NOMO-1 treated with DMSO at 0.1 percent for 48 hours (cell line): Measurements from ENCODE around the gene CNN2.
A peak's percentile ranks its signal among the peaks of the same experiment; 100 is the strongest.

ENCODE experiments used
- DNase-seq: peaks from one replicate; lab custom pipeline; 2025; ENCODE audit not compliant: unreplicated experiment; lab: John Stamatoyannopoulos, UW

The CNN2 gene

DNA sequence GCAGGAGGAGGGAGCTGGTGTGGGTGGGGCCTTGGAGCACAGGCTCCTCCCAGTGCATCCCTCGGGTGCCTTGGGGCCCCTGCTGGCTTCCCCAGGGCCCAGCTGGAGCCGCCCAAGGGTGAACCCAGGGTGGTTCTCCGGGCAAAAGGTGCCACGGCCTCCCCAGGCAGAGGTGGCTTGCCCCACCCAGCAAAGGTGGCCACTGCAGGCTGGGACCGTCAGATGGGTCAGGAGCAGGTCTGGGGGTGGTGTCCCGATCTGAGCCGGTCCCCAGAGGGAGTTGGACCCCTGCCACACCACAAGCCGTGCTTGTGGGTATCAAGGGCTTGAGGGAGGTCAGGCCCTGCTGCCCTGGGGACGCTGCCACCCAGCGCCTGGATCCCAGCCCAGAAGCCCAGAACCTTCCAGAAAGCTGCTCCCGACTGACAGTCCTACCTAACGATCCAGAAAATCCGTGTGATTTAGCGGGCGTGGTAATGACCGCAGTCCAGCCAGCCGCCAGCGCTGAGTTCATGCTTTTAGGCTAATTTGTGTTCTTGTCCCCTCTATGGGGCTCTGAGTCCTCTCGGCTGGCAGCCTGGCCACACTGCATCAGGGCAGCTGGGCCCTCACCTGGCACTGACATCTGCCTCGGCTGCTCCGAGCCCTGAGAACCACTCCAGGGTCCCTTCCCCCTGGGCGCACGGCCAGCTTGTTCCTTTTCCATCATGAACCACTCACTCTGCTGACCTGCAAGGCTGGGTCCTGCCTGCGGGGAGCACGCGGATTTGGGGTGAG, 31.2 kb upstream of the CNN2 start:
- no peak for DNase-seq

DNA sequence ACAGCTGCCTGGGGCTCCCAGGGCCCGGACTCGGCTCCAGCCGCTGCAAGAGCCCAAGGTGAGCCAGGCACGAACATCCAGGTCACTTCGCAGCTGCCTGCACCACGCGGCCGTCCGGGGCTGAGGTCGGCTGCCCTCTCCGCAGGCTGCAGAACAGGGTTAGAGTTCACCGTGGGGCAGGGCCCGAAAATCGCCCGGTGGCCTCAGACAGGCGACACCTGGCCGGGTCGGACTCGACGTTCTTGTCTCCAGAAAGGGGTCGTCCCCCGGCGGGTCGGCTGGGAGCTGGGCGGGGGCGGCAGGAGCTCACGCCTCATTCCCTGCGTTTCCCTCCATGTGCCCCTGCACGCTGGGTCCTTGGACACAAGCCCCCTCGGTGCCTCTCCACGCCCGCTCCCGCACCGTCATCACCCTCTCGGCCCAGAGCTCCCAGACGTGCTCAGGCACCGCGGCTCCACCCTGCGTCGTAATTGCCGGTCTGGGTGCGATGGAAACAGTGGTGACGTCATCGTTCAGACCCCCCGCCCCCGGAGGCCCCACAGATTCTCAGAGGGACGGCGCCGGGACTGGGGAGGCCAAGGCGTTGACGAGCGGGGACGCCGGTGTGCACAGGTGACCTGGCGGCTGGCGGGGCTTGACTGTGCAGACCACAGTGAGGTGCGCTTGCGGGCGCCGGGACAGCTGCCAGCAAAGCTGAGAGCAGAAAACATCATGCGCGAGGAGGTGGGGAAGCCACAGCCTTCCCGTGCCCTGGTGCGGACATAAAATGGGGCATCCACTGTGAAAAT, 30.2 kb upstream of the CNN2 start:
- no peak for DNase-seq

DNA sequence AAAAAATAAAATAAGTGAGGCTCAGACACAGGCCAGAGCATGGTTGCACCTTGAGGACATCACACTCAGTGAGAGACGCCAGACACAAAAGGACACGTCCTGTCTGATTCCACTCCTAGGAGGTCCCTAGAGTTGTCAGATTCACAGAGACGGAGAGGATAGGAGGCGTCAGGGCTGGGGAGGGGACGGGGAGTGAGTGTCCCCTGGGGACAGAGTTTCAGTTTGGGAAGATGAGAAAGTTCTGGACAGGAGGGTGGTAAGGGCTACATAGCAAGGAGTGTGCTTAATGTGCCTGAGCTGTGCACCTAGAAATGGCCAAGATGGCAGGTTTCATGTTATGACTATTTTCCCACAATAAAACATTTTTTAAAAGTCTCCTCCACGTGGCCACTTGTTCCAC, 28.3 kb upstream of the CNN2 start:
- DNase-seq, result no peak

DNA sequence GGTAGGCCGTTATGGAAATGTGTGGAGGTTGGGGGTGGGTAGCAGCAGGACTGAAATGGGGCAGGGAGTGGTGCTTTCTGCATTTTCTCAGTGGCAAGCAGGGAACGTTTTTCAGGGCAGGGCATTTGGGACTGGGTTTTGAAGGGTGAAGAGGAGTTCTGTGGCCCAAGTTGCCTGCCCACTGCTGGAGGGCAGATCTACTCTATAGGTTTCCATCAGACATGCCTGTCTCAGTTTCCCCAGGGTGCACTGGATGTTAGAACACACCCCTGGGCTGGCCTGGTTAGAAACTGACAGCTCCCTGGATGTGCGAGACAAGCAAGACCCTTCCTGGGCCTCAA, 27.1 kb upstream of the CNN2 start:
- DNase-seq, result no peak

DNA sequence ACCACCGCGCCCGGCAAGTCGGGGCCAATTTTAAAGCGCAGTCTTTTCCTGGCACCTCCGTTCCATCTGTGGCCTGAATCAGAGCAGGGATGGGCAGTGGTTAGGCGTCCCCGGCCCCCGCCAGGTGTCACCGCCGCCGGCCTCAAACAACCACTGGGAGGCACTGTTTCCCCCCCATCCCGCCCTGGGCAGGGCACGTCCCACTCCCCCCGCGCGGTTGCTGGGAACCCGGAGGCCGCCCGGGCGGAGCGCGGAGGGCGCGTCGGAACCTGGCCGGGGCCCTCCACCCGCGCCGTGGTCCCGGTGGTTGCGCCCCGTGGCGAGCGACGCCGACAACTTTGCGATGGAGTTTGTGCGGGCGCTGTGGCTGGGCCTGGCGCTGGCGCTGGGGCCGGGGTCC, 26.3 kb upstream of the CNN2 start, which contains the start of gene GRIN3B:
Gene GRIN3B, plus strand, starts transcription at position 325 of the 400 bp plus-strand sequence. Its CDS starts 19 bp downstream, at position 344.
- peak; percentile 55 for DNase-seq

DNA sequence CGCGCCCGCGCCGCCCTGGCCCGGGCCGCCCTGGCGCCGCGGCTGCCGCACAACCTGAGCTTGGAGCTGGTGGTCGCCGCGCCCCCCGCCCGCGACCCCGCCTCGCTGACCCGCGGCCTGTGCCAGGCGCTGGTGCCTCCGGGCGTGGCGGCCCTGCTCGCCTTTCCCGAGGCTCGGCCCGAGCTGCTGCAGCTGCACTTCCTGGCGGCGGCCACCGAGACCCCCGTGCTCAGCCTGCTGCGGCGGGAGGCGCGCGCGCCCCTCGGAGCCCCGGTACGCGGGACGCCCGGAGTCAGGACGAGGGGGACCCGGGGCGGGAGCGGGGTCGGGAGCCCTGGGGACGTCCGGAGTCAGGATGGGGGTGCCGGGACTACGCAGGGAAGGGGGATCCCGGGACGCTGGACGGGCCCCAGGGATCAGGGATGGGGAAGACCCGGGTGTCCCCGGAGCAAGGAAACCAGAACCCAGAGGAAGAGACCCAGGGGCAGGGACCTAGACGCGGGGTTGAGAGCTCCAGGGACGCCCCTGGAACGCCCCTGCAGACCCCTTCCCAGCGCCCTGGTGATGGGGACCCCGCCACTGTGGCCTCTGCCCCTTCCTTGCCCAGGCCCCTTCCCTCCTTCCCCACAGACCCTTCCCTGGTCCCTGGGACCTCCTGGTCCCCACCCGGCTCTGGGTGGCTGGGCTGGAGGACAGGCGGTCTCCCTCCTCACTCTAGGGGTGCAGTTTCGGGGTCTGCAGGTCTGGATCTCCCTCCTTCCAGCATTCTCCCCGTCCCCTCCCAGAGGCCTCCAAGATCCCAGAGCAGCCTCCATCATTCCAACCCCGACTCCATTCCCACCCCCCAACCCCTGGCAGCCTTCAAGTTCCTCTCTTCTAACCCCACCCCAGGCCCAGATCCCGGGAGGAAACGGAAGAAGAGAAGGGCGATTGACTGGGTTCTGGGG, 25.5 kb upstream of the CNN2 start:
- no peak for DNase-seq

DNA sequence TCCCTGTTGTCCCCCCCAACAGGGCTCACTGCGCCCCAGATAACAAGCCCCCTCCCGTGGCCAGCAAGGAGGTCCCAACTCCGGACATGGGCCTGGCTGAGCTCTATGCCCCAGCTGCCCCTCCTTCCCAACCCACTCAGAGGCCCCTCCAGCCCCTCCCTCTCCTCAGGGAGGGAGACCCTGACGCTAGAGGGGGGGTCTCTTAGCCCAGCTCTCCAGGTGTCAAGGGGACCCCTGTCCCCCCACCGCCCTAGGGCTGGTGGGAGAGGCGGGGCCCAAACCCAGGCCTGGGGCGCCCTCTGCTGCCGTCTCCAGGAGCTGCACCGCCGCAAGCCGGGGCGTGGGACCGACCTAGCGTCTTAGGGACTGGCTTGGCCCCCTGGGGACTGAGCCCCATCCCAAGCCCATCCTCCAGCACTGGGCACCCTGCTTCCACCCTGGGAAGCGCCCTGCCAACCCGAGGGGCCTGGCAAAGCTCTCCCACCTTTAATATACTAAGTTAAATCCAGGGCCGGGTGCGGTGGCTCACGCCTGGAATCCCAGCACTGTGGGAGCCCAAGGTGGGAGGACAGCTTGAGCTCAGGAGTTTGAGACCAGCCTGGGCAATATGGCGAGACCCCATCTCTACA, 24.8 kb upstream of the CNN2 start:
- peak; percentile 32 for DNase-seq

DNA sequence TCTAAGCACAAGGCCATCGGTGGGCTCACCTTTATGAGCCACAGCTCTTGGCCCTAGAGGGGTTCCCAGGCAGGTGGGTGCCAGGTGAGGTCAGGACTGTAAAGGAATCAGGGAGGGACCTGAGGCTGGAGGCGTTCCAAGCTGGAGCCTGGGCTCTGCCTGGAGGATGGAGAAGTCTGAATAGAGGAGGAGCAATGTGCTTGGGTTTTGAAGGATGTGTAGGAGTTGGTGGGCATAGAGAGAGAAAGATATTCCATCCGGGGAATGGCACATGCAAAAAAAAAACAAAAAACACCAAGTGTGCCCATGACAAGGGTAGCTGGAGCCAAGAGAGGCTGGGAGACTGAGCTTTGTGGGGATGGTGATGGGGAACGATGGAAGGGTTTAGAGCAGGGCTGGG, 23.8 kb upstream of the CNN2 start:
- DNase-seq, result no peak

DNA sequence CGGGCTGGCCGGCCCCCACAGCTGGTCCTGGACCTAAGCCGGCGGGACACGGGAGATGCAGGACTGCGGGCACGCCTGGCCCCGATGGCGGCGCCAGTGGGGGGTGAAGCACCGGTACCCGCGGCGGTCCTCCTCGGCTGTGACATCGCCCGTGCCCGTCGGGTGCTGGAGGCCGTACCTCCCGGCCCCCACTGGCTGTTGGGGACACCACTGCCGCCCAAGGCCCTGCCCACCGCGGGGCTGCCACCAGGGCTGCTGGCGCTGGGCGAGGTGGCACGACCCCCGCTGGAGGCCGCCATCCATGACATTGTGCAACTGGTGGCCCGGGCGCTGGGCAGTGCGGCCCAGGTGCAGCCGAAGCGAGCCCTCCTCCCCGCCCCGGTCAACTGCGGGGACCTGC, 23.1 kb upstream of the CNN2 start:
- no peak for DNase-seq

DNA sequence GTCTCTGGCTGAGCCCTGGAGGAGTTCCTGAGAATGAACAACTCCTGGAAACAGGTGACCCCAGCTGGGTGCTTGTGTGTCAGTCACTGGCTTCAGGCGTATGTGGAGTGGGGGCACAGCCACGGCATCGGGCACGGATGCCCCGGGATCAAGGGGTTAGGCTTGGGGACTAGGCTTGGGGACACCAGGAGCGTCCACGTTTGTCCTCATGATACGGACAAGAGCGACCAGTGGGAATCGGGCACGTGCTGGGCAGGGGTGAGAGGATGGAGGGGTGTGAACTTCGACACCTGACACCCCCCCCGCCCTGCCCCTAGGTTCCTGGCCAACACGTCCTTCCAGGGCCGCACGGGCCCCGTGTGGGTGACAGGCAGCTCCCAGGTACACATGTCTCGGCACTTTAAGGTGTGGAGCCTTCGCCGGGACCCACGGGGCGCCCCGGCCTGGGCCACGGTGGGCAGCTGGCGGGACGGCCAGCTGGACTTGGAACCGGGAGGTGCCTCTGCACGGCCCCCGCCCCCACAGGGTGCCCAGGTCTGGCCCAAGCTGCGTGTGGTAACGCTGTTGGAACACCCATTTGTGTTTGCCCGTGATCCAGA, 22.1 kb upstream of the CNN2 start:
- no peak for DNase-seq

DNA sequence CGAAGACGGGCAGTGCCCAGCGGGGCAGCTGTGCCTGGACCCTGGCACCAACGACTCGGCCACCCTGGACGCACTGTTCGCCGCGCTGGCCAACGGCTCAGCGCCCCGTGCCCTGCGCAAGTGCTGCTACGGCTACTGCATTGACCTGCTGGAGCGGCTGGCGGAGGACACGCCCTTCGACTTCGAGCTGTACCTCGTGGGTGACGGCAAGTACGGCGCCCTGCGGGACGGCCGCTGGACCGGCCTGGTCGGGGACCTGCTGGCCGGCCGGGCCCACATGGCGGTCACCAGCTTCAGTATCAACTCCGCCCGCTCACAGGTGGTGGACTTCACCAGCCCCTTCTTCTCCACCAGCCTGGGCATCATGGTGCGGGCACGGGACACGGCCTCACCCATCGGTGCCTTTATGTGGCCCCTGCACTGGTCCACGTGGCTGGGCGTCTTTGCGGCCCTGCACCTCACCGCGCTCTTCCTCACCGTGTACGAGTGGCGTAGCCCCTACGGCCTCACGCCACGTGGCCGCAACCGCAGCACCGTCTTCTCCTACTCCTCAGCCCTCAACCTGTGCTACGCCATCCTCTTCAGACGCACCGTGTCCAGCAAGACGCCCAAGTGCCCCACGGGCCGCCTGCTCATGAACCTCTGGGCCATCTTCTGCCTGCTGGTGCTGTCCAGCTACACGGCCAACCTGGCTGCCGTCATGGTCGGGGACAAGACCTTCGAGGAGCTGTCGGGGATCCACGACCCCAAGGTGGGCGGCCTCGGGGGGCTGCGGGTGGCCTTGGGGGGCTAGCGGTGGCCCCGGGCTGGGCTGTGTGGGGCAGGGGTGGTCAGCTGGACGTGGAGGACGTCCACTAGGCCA, 21.4 kb upstream of the CNN2 start:
- DNase-seq, result no peak

DNA sequence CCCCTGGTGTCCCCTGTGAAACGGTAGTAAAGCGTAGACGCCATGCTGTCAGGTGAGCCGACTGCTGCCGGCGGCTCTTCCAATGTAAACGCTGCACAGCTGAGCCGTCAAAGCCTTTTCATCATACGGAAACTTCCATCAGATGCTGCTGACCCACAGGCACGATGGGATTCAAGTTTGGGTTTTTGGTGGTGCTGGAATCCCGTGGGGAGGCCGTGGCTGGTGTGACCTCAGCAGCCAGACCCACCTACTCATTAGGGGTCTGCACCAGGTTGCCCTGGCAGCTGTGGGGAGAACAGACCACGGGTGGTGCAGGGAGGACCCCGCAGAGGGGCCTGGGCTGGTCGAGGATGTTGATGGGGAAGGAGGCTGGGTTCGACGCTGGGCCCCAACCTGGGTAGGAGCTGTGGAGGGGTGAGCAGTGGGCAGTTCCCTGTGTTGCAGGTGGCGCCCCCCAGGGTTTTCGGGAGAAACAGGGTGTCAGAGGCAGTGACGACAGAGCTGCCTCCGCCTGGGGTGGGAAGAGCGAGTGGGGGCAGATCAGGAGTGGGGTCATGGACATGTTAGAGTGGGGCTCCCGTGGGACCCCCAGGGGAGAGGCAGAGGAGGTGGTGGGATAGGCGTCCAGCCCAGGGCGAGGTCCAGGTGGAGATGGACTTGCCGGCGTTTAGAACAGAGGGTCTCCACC, 19.6 kb upstream of the CNN2 start:
- no peak for DNase-seq

DNA sequence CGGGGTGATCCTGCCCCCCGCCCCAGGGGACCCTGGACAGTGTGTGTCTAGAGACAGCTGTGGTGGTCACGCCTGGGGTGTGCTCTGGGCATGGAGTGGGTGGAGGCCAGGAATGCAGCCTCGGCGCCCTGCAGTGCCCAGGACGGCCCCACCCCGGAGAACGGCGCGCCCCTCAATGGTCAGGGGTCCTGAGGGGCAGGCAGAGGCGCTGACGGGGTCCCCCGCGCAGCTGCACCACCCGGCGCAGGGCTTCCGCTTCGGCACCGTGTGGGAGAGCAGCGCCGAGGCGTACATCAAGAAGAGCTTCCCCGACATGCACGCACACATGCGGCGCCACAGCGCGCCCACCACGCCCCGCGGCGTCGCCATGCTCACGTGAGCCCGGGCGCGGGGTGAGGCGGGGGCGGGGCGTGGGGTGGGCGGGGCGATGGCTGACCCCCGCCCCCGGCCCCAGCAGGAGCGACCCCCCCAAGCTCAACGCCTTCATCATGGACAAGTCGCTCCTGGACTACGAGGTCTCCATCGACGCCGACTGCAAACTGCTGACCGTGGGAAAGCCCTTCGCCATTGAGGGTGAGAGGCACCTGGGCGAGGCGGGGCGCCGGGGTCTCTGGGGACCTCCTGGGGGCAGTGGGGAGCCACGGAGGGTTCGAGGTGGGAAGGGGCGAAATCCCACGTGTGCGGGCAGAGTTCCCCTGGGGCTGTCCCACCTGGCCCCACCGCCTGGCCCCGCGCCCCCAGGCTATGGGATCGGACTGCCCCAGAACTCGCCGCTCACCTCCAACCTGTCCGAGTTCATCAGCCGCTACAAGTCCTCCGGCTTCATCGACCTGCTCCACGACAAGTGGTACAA, 18.8 kb upstream of the CNN2 start:
- DNase-seq, result no peak

DNA sequence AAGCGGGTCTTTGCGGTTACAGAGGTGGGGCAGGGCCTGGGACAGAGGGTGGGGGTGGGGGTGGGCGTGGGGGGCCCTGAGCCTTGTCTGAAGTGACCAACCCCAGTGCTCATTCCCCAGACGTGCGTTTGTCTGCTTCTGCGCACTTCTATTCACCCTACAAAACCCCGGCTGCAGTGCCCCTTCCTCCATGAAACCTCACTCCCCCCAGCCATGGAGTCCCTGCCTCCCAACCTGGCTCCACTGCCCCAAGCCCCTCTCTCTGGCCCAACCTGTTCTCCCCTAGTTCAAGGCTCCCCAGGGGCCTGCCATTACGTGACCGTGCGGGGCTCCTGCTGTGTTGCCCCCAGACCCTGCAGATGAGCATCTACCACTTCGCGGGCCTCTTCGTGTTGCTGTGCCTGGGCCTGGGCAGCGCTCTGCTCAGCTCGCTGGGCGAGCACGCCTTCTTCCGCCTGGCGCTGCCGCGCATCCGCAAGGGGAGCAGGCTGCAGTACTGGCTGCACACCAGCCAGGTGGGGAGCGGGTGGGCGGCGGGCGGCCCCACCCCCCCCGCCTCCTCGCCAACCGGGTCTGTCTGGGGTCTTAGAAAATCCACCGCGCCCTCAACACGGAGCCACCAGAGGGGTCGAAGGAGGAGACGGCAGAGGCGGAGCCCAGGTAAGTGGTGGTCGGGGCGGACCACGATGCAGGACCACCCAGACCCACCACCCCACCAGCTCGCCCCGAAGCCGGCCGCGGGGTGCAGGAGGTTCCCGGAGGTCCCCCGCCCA, 18.0 kb upstream of the CNN2 start:
- no peak for DNase-seq

DNA sequence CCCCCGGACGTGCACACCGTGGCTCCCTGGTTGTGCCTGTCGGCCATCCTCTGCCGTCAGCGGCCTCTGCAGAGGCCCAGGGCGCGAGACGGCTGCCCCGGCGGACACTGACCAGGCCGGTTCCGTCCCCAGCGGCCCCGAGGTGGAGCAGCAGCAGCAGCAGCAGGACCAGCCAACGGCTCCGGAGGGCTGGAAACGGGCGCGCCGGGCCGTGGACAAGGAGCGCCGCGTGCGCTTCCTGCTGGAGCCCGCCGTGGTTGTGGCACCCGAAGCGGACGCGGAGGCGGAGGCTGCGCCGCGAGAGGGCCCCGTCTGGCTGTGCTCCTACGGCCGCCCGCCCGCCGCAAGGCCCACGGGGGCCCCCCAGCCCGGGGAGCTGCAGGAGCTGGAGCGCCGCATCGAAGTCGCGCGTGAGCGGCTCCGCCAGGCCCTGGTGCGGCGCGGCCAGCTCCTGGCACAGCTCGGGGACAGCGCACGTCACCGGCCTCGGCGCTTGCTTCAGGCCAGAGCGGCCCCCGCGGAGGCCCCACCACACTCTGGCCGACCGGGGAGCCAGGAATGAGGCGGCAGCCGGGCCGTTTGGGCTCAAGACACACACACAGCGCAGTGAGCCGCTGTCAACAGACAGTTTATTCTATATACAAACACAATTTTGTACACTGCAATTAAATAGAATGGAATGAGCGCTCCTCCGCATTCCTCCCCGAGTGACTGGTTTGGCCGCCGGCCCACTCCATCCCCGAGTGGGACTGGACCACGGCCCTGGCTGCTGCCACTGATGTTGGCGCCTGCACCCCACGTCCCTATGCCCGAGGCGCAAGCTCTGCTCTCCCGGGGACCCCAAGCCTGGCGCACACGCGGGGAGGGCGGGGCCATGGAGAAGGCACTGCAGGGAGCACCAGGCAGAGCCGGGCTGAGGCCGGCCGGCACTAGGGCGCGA, 17.1 kb upstream of the CNN2 start:
- DNase-seq, result no peak

DNA sequence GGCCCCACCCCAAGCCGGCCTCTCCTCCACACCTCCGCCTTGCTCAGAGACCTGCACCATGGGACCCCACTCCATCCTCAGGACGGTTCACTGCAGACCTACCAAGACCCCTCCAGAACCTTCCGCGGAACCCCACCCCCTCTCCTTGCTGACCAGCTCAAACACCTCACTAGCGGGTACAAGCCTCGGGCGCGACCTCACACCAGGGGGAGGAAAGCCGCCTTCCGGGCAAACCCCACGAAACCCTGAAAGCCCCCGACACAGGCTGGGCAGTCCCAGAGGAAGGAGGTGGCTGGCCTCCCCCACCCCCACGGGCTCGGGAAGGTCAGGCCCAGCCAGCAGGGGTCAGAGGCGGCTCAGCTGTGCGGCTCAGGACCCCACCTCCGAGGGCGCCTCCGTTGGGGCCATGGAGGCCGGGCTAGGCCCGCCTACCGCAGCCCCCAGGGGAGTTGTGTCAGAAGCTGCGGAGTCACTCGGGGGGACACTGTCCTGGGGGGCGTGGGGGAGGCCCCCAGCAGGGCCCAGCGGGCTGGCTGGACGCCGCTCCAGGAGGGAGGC, 16.3 kb upstream of the CNN2 start:
- DNase-seq, result no peak
